ENCODE measurements around the gene GHRH.

GRCh38 chr20:37229357-37229756 lies 32.3 kb downstream of the GHRH start:
- TF ChIP-seq CTCF (IDR thresholded peaks at IDR 0.05; ENCODE audit: borderline replicate concordance, extremely low read depth, low read length, poor library complexity, severe bottlenecking), result no peak
- no peak for TF ChIP-seq EZH2 (IDR thresholded peaks at IDR 0.05; ENCODE audit: borderline replicate concordance, low read depth, low read length, severe bottlenecking)

Measured in DND-41 (cell line).